ENCODE measurements around the gene ACP5.
A peak's percentile ranks its signal among the peaks of the same experiment; 100 is the strongest.
"Not testable (repeated sequence)": the region's sequence is repeated elsewhere in the genome, so short reads cannot be mapped to it uniquely, and the experiment has no call there.

ACP5 gene

DNA sequence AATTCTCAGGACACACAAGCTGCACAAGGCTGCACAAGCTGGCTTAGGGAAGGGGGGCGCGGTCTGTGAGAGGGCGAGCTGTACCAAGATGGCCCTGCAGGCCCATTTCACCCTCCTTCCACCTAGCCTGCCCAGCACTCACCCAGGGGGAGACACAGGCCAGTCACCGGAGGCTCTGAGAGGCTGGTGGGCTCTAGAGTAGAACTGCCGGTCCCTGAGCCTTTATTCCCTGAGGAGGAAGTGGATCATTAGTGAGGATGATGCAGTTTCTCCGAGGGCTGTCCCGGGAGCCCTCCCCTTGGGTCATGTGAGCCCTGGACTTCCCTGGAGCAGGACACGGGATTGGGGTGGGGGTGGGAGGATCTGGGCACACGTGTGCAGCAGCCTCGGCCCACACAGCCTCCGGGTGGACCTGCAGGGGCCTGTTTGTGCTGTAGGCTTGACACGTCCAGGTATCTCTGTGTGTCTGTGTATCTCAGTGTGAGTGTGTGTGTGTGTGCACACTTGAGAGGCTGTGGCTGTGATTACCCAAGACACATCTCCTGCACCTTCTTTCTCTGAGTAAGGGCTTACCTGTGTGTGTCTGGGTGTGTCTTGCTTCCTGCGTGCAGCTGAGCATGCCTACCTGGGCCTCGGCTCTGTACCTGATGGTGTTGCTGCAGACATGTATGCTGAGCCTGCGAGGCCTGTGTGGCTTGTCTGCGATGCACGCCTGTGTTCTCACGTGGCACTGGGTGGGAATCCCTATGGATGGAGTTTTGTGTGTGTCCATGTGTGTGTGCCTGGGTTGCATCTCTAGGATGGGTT lies at the start of gene ACP5:
ACP5 (minus strand) TSS at position 195 of the 807 bp plus-strand sequence. CDS start 328 bp downstream, outside the sequence.
- no peak for DNase-seq

DNA sequence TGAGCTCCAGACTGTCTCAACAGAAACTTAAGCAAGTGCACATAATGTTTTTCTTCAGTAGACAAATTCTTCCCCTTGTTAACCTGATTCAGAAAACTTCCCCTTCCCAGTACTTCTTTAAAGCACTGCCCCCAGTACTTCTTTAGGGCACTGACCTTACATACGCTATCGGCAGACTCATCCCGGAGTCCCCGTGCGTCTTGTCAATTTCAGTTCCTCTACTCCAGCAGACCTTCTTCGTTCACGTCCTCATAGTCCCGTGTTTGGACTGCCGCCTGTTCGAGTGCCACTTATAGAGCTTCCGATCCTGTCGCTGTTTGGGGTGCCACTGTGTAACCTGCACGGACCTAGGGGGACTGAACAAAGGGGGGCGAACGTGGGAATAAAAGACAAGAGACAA lies 48.8 kb upstream of the ACP5 start:
- DNase-seq: no peak

DNA sequence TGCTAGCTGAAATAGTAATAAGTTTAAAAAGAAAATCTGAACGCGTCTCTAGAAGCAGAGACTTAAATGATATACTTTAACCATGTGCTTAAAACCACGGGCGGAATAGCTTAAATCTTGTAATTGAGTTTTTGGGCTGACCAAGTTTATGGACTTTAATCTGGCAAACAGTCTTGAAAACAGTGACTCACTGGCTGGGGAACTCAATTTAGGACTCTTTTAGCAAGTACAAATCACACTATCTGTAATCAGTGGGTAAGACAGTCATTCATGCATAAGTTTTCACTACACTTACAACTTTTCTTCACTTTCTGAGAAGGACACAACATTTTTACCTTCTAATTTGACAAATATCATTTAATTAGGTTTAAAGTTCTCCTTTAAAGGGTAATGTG lies 46.6 kb upstream of the ACP5 start:
- no peak for DNase-seq

DNA sequence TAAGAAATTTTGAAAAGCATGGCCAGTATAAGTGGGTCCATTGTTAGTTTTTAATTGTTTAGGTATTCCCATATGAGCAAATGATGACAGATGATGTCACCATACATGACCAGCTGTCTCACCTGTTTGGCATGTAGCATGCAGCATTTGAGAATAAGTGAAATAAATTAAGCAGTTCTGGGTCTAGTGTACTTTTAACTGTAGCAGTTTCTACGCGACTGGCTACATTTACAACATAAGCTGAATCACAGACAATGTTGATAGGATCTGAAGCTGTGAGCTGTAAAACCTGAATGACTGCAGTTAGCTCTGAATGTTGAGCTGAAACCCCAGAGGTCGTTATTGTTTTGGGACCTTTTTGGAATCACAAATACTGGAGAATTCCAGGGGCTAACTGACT lies 45.0 kb upstream of the ACP5 start:
- DNase-seq: not testable (repeated sequence)

DNA sequence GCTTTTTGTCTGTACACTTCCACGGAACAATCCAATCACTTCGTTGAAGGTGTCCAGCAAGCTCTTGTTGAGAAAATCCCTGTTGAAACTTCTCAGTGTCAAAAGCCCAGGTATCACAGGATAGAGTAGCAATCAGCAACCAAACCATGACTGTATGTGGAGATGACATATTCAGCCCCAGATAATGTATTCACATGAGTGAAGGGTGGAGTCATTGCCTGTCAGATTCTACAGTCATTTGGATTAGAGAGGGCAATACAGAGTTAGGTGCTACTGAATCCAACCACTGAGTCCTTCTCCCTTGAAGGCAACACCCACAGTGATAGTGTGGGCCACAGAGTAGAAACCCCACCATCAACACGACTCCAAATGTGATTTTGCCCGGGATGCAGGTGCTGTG lies 43.1 kb upstream of the ACP5 start:
- DNase-seq: no peak

DNA sequence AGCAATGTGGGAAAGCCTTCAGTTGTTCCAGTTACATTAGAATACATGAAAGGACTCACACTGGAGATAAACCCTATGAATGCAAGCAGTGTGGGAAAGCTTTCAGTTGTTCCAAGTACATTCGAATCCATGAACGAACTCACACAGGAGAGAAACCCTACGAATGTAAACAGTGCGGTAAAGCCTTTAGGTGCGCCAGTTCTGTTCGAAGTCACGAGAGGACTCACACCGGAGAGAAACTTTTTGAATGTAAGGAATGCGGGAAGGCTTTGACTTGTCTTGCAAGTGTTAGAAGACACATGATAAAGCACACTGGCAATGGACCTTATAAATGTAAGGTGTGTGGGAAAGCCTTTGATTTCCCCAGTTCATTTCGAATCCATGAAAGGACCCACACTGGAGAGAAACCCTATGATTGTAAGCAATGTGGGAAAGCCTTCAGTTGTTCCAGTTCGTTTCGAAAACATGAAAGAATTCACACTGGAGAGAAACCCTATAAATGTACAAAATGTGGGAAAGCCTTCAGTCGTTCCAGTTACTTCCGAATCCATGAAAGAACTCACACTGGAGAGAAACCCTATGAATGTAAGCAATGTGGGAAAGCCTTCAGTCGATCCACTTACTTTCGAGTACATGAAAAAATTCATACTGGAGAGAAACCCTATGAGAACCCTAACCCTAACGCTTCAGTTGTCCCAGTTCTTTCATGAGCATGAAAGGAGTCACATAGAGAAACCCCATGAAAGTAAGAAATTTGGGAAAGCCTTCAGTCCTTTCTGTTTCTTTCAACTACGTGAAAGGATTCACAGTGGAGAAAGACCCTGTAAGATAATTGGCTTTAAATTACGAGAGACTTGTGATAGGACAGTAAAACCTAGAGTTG lies 40.0 kb upstream of the ACP5 start:
- no peak for DNase-seq

DNA sequence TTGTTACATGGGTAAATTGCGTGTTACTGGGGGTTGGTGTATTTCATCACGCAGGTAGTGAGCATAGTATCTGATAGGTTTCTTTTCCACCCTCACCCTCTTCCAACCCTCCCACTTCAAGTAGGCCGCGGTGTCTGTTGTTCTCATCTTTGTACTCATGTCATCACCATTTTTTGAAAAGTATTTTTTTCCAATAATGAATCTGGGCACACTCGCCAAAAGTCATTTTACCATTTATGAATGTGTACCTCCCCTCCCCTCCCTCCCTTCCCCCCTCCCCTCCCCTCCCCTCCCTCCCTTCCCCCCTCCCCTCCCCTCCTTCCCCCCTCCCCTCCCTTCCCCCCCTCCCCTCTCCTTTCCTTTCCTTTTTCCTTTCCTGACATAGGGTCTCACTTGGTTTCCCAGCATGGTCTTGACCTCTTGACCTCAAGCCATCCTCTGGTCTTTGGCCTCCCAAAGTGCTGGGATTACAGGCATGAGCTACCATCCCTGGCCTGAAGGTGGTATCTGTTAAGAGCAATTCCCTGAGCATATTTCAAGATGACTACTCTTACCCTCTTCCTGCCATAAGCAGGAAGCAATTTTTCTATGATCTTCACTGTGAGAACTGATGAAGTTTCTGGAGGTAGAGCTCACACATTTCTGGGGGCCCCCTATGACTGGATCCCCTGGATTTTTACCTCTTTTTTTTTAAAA lies 35.5 kb upstream of the ACP5 start:
- DNase-seq: no peak

DNA sequence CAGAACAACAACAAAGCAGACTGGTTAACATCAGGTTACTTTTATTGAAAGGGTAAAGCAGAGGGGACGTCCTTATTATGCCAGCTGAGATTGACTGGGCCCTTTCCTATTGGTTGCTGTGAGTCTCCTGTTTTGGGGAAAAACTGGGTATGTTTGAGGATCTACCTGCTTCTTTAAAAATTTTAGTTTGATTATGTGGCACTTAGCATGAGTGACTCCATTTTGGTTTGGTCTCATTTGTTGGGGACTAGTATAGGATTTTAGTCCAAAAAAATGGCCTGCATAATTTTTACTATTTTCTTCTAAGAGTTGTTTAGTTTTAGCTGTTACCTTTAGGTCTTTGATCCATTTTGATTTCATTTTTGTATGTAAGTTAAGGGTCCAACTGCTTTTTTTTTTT lies 34.3 kb upstream of the ACP5 start:
- no peak for DNase-seq

DNA sequence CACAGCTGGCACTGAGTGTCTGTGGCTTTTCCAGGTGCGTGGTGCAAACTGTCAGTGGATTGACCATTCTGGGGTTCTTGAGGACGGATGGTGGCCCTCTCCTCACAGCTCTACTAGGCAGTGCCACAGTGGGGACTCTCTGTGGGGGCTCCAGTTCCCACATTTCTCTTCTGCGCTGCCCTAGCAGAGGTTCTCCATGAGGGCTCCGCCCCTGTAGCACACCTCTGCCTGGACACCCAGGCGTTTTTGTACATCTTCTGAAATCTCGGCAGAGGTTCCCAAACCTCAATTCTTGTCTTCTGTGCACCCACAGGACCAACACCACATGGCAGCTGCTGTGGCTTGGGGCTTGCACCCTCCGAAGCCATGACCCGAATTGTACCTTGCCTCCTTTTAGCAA lies 29.0 kb upstream of the ACP5 start:
- DNase-seq: no peak

DNA sequence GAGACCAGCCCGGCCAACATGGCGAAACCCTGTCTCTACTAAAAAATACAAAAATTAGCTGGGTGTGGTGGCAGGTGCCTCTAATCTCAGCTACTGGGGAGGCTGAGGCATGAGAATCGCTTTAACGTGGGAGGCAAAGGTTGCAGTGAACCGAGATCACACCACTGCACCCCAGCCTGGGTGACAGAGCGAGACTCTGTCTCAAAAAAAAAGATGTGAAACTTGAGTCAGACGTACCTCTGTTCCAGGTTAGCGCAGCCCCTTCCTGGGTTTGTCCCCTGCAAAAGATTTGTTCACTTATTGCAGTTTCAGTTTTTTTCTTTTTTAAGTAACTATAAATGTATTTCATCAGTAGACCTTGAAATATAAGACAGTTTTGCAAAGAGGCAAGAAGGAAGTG lies 22.3 kb upstream of the ACP5 start:
- not testable (repeated sequence) for DNase-seq

DNA sequence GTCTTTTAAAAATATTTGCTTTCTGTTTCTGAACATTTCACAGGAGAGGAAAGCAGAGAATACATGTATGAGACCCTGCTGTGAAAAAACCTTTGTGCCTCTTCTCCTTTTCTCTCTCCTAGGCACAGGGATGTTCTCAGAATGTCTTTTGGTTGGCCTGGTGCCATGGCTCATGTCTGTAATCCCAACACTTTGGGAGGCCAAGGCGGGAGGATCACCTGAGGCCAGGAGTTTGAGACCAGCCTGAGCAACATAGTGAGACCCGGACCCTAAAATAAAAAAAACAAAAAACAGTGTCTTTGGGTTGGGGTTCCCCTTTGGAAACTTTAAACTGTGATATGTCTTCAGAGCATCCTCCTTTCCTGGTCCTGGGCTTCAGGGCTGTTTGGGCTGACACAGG lies 21.3 kb upstream of the ACP5 start:
- no peak for DNase-seq

DNA sequence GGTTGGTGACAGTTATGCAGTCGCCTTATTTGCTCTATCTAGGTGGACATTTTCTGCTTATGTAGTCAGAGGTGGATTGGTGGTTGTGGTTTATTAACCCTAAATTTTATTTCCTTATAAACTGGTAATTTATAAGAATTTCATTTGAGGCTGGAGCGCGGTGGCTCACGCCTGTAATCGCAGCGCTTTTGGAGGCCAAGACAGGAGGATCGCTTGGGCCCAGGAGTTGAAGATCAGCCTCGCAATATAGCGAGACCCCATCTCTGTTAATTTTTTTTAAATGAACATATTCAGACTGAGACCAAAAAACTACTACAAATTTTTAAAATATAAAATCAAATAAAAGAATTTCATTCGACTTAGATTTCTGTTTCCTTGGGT lies 20.6 kb upstream of the ACP5 start:
- DNase-seq: no peak

DNA sequence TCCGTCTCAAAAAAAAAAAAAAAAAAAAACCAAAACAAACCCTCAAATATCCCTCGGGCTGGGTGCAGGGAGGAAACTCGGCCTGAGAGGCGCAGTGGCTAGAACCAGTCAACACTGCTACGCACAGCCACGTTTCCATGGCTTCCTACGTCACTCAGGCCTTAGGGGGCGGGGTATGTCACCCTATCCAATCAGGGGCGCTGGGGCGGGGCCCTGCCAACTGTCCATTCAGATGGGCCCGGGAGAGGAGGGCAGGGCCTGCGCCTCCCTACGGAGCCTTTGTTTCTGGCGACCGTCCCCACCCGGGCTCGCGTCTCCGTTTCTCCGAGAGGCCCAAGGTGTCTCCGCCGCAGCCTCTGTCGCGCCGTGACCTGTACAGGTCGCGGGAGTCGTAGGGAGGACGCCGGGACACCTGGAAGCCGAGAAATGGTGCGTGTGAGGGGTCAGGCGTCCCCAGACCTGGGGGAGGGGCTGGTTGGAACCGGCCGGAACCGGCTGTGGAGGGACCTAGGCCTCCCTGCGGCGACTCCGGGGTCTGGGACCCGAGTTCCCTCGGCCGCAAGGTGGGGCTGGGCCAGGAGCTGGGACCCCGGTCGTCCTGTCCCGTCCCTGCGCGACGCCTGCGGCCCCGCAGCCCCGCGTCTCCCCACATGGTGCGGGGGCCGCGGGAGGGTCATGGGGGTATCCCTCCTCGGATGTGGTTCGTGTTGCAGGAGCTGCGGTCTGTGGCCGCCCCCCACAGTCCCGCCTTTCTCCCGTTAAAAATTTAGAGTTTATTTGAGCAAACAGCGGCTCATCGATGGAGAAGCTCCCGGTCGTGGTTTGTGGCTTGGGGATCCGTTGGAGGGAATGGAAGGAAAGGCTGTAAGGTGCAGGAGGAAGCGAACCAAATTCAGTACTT lies 20.0 kb upstream of the ACP5 start, which contains the start of gene ZNF627:
ZNF627 (plus strand) TSS at position 282 of the 901 bp plus-strand sequence; CDS start at position 427, 145 bp downstream.
- peak; percentile 89 for DNase-seq

DNA sequence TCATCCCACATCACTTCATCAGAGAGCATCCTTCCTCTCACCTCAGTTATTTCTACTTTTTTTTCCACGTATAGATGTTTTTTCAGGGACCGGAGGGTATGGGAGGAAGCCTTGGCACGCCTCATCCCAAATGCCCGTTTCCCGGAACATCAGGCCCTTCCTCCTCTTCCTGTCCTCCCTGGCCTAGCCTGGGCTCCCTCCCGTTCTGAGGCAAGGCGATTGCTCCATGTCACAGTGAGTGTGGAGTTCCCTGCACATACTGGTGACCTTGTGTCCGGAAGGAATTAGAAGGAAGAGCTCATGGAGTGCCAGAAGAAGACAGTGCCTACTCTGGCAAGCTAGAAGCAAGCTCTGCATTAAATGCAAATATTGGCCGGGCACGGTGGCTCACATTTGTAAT lies 18.7 kb upstream of the ACP5 start:
- no peak for DNase-seq

DNA sequence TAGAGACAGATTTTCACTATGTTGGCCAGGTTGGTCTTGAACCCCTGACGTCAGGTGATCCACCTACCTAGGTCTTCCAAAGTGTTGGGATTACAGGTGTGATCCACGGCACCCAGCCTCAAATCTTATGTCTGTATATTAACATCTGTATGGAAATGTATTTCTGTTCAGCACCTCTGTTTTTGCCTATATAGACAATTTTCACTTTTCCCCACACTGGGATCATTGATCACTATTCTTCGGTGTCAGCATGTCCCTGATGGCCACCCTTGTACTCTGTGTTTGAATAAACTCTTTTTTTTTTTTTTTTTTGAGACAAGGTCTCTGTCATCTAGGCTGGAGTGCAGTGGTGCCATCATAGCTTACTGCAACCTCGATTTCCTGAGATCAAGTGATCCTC lies 16.6 kb upstream of the ACP5 start:
- no peak for DNase-seq

DNA sequence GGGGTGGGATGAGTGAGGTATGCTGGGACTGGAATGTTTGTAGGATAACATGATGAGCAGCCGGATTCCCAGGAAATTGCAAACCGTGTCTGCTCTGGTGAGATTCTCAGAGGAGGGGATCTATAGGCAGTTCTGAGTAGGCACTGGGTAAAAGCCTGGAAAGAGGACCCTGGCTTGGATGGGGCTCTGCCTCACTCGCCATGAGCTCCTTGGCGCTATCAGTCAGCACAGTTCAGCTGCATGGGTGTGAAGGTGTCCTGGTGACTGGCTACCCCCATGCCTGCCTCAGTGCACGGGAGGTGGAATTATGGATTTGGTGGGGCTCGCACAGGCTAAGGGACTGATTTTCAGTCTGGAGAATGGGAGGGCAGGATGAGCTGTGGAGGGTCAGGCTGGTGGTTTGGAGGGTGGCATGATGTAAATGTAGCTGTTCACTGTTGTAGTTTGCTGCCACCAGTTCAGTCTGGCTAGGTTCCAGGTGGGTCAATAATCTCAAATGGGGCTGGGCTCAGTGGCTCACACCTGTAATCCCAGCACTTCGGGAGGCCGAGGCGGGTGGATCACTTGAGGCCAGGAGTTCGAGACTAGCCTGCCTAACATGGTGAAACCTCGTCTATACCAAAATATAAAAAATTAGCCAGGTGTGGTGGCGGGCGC lies 10.7 kb upstream of the ACP5 start:
- no peak for DNase-seq

DNA sequence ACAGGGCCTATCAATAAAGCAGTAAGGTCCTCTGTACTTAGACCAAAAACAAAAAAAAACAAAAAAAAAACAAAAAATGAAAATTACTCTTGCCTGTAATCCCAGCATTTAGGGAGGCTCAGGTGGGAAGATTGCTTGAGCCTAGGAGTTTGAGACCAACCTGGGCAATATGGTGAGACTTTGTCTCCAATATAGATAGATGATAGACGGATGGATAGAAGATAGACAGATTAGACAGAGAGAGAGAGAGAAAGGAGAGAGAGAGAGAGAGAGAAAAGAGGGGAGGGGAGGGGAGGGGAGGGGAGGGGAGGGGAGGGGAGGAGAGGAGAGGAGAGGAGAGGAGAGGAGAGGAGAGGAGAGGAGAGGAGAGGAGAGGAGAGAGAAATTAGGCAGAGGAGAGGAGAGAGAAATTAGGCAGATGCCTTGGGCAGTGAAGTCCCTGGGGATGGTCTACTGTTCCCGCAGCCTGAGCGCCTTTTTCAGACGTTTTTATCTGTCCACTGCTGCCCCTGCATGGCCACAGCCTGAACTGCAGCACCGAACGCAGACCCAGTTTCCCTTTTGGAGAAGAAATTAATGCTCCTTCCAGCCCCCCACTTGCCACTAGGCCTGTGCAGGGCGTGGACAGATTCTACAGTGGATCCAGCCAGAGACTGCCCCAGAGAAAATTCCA lies 10.0 kb upstream of the ACP5 start:
- DNase-seq: peak; percentile 45

DNA sequence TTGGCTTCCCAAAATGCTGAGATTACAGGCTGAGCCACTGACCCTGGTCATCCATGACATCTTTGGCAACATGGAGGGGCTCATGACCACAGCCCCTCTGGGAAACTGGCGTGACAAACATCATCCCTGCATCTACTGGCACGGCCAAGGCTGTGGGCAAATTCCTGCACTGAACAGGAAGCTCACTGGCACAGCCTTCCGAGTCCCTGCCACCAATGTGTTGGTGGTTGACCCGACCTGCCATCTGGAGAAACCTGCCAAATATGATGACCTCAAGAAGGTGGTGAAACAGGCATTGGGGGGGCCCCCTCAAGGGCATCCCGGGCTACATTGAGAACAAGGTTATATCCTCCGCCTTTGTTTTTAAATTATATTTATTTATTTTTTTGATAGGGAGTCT lies 8.9 kb upstream of the ACP5 start:
- no peak for DNase-seq

DNA sequence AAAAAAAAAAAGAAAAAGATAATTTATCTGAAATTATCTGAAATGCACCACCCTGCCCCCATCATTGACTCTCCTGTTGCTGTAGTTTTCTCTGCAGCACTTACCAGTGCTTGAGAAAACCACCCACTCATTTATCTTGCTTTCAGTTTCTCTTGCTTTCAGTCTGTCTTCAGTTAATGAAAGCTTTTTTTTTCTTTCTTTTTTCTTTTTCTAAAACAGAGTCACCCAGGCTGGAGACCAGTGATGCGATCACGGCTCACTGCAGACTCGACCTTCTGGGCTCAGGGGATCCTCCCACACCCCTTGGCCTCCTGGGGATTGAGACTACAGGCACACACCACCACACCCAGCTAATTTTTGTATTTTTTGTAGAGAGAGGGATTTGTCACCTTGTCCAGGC lies 4.3 kb upstream of the ACP5 start:
- no peak for DNase-seq

DNA sequence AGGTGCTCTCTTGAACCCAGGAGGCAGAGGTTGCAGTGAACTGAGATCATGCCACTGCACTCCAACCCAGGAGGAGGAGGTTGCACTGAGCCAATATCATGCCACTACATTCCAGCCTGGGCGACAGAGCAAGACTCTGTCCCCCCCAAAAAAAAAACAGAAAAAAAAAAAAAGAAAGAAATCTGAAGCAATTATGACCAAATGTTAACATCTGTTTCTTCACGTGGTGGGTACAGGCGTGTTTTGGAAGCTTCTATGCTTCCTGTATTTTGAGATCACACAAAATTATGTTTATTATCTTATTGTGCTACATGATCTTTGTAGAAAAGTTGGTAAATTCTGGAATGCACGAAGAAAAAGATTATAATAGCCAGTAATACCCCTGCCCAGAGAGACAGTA lies 2.7 kb upstream of the ACP5 start:
- no peak for DNase-seq
